SU-DHL-6 (cell line): Measurements from ENCODE around the gene POLRMT.

Source experiments
- H2AFZ ChIP-seq: fragments of 200-600 bp; sonication (generic); 2 replicates; pipeline ENCODE4 v1.6.1; 2014; ENCODE audit warnings: low read depth, mild to moderate bottlenecking, moderate library complexity, mixed read lengths, antibody characterized with exemption, low read length; ENCODE audit not compliant: severe bottlenecking
- H3F3A ChIP-seq: fragments of 200-600 bp; shearing (Covaris generic); 2 replicates; pipeline ENCODE4 v1.6.0; 2016; ENCODE audit warnings: antibody characterized with exemption, mild to moderate bottlenecking; ENCODE audit not compliant: insufficient read depth
- H3K27ac ChIP-seq: fragments of 200-600 bp; sonication (generic); 2 replicates; pipeline ENCODE4 v1.5.1; 2016; ENCODE audit warnings: low read depth, mild to moderate bottlenecking, low read length, moderate library complexity, mixed read lengths
- H3K27me3 ChIP-seq: fragments of 200-600 bp; sonication (generic), shearing (Covaris generic); 2 replicates; pipeline ENCODE4 v1.6.0; 2014; ENCODE audit warnings: mild to moderate bottlenecking, low read length
- H3K36me3 ChIP-seq: fragments of 200-600 bp; sonication (generic); 2 replicates; pipeline ENCODE4 v1.6.1; 2014; ENCODE audit warnings: mild to moderate bottlenecking, low read length, mixed read lengths
- H3K4me2 ChIP-seq: fragments of 300-600, 200-600 bp; shearing (Covaris generic), sonication (generic); 2 replicates; pipeline ENCODE4 v1.6.0; 2014; ENCODE audit warnings: low read length, low read depth, mild to moderate bottlenecking; ENCODE audit not compliant: poor library complexity, severe bottlenecking
- H3K4me3 ChIP-seq: fragments of 200-600 bp; sonication (generic); 2 replicates; pipeline ENCODE4 v1.5.1; 2014; ENCODE audit warnings: antibody characterized with exemption, low read length, mild to moderate bottlenecking, mixed read lengths; ENCODE audit not compliant: insufficient read depth, poor library complexity, severe bottlenecking
- H3K79me2 ChIP-seq: fragments of 200-600 bp; sonication (generic); 2 replicates; pipeline ENCODE4 v1.6.1; 2014; ENCODE audit warnings: mild to moderate bottlenecking, low read length, moderate library complexity; ENCODE audit not compliant: insufficient read depth
- H3K9ac ChIP-seq: fragments of 200-600 bp; sonication (generic); 2 replicates; pipeline ENCODE4 v1.7.0; 2014; ENCODE audit warnings: mild to moderate bottlenecking, low read length
- H3K9me2 ChIP-seq: fragments of 200-600 bp; sonication (generic); replicated peaks from 2 replicates; pipeline ENCODE4 v1.6.1; 2014; ENCODE audit warnings: low read length; ENCODE audit not compliant: insufficient read depth
- H3K9me3 ChIP-seq: fragments of 200-600 bp; sonication (generic); 2 replicates; pipeline ENCODE4 v1.6.1; 2014; ENCODE audit warnings: low read length, mixed read lengths; ENCODE audit not compliant: insufficient read depth
- H4K20me1 ChIP-seq: fragments of 200-600 bp; sonication (generic); 2 replicates; pipeline ENCODE4 v1.6.1; 2014; ENCODE audit warnings: low read depth, mild to moderate bottlenecking, antibody characterized with exemption, low read length, moderate library complexity, mixed read lengths
- CTCF ChIP-seq: fragments of 200-600 bp; sonication (generic); IDR thresholded peaks from one replicate; pipeline ENCODE4 v1.5.1; 2017; ENCODE audit warnings: antibody characterized with exemption, mild to moderate bottlenecking, low read length, moderate library complexity; ENCODE audit not compliant: insufficient read depth, poor library complexity, severe bottlenecking
- EZH2phosphoT487 ChIP-seq: fragments of 200-600 bp; sonication (generic), shearing (Covaris generic); conservative IDR thresholded peaks from 2 replicates; pipeline ENCODE4 v1.6.1; 2018; ENCODE audit warnings: mild to moderate bottlenecking, antibody characterized with exemption, low read length, moderate library complexity, mixed read lengths

Gene POLRMT

GRCh38 chr19:618247-618619, 15.1 kb downstream of the POLRMT start:
- Histone ChIP-seq H3K4me3 (no peak overlapping the region), H4K20me1 (no peaks in the 10 kb centered on the region), H3F3A (no peaks in the 10 kb centered on the region), H3K79me2 (no peaks in the 10 kb centered on the region), H3K27ac (no peak overlapping the region), H3K27me3 (no peaks in the 10 kb centered on the region), H3K36me3 (no peaks in the 10 kb centered on the region), H3K9ac (no peak overlapping the region), H3K9me3 (no peaks in the 10 kb centered on the region), H3K9me2 (no peaks in the 10 kb centered on the region), H3K4me2 (no peak overlapping the region), H2AFZ (no peak overlapping the region)
- TF ChIP-seq EZH2phosphoT487: no peak
- TF ChIP-seq CTCF: no peak

GRCh38 chr19:617551-618246, 15.6 kb downstream of the POLRMT start:
- Histone ChIP-seq H3K36me3 (no peaks in the 10 kb centered on the region), H4K20me1 (no peaks in the 10 kb centered on the region), H3K27ac (no peak overlapping the region)

GRCh38 chr19:616747-617526, 16.4 kb downstream of the POLRMT start:
- Histone ChIP-seq H3K36me3 (no peaks in the 10 kb centered on the region), H4K20me1 (no peaks in the 10 kb centered on the region), H3K9me2 (no peaks in the 10 kb centered on the region), H2AFZ (no peak overlapping the region), H3K4me3 (no peak overlapping the region), H3K79me2 (no peaks in the 10 kb centered on the region), H3K9ac (no peak overlapping the region), H3K27me3 (no peaks in the 10 kb centered on the region), H3K9me3 (no peaks in the 10 kb centered on the region), H3K4me2 (no peak overlapping the region), H3F3A (no peaks in the 10 kb centered on the region), H3K27ac (no peak overlapping the region)
- TF ChIP-seq CTCF: no peak
- TF ChIP-seq EZH2phosphoT487: no peak

More at GRCh38 chr19:617551-618246, 15.6 kb downstream of the POLRMT start:
- Histone ChIP-seq H3K9me2 (no peaks in the 10 kb centered on the region), H3K4me3 (no peak overlapping the region), H3F3A (no peaks in the 10 kb centered on the region), H3K79me2 (no peaks in the 10 kb centered on the region), H3K27me3 (no peaks in the 10 kb centered on the region), H3K4me2 (no peak overlapping the region), H3K9me3 (no peaks in the 10 kb centered on the region), H3K9ac (no peak overlapping the region), H2AFZ (no peak overlapping the region)
- TF ChIP-seq EZH2phosphoT487 (no peak), CTCF (no peak)
